Measurements from ENCODE around the gene NCOA7.

Gene NCOA7

DNA sequence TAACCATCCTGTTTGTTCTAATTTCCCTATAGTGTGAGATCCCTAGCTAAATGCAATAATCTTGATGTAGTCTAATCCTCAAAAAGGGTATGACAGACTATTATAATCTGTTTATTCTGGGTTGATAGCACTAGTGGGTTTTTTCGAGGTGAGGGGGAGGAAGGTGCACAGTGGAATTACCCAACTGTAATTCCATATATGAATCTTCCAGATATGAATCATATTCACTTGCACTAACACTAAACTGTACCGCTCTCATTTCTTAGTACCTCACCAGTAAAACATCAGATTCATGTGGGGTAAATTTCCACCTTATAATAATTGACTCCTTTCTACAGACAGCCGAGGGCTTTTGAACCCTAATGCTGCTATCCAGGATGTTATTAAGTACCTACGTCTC lies 16.5 kb downstream of the NCOA7 start:
- no peak overlapping the region for H3K4me3 ChIP-seq (ENCODE audit: low read length)
- no peak for TF ChIP-seq ZNF274 (IDR thresholded peaks at IDR 0.05; ENCODE audit: low read depth, low read length)

DNA sequence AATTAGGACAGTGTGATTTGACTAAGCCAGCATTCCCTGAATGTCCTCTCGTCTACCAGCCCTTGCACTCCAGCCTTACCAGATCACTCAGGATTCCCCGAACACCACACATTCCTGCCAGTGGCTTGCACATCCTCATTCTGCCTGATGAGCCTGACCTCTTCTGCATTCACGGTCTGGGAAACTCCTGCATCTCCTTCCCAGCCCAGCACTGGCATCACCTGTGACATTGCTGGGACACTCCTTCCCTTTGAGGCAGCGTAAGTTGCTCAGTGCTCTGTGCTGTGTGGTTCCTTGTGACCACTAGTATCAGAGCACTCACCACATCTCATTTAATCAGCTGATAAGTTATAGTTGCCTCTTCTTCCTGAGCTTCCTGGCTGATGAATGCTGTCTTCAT lies 17.3 kb downstream of the NCOA7 start:
- no peak overlapping the region for H3K4me3 ChIP-seq (ENCODE audit: low read length)
- no peak for TF ChIP-seq ZNF274 (IDR thresholded peaks at IDR 0.05; ENCODE audit: low read depth, low read length)

DNA sequence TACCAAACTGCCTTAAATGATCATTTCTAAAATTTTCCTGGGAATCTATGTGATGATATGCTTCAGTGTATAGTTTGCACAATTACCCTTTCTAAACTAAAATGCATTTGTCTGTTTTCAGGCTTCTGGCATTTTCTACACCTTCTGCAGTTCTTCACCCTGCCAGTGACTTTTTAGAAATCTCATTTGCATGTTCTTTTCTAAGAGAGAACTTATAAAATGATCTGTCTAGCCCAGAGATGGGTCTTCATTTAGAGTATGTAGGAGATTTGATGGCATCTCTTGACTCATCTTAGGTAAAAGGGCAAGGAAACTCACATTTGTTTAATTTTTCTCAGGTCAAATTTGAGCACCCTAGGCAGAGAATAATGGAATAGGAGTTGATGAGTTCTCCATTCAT lies 17.8 kb downstream of the NCOA7 start:
- TF ChIP-seq ZNF274 (IDR thresholded peaks at IDR 0.05; ENCODE audit: low read depth, low read length): no peak
- no peak overlapping the region for H3K4me3 ChIP-seq (ENCODE audit: low read length)

DNA sequence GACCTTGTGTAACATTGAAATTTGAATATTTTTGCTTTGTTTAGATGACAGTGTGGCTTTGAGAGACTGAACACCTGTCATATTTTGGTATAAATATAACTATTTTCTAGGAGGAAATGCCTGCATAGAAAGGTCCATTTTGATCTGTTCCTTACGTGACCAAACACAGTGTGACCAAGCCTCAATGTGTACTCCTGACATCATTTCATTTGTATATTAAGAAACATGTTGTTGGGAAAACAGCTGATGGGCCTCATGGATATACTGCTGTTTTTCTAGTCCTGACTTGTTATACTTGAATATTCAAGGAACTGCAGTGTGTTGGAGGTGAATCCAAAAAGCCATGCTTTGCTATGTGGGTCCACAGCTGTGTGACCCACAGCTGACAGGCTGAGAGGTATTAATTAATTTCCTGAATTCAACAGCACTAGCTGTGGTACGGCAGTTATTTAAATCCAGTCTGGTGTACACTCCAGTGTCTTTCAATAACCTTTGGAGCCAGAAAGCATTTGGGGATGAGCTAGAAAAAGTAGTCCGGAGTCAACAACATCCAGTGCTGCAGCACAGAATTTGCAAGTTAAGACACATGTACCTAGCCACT lies 18.9 kb downstream of the NCOA7 start:
- no peak for TF ChIP-seq ZNF274 (IDR thresholded peaks at IDR 0.05; ENCODE audit: low read depth, low read length)
- H3K4me3 ChIP-seq (ENCODE audit: low read length): no peak overlapping the region

DNA sequence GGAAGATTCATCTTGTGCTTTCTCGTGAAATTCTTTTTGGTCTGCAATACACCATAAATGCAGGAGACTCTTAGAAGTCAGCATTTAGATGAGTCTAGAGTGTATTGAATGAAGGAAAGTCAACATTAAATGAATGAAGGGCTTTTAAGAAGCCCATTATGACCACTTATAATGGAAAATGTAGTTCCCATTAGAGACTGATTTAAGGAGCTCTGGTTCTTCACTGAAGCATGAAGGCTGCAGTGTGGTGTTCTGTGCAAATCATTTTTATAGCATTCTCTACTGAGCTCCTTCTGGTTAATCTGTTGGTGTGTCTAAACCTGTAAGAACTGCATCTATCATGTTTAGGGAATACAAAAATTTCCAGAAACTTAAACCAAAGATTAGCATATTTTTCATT lies 19.7 kb downstream of the NCOA7 start:
- TF ChIP-seq ZNF274 (IDR thresholded peaks at IDR 0.05; ENCODE audit: low read depth, low read length): no peak

DNA sequence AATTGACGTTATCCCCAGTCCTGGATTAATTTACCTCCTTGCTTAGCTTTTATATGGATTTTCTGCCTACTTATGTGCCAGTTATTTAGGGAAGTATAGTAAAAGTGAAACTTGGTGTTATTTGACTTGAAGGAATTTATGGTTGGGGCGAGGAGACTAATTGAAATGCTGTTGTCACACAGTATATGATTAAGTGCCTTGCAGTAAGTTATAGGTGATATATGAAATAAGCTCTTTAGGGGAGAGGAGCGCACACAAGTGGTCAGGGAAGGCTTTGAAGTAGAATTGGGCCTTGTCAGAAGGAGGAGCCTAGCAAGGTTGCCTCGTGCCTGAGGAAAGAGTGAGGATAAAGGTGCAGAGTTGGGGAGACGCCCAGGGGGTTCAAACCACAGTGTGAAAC lies 20.5 kb downstream of the NCOA7 start:
- no peak overlapping the region for H3K4me3 ChIP-seq (ENCODE audit: low read length)
- TF ChIP-seq ZNF274 (IDR thresholded peaks at IDR 0.05; ENCODE audit: low read depth, low read length): no peak

More for the DNA sequence above, 19.7 kb downstream of the NCOA7 start:
- H3K4me3 ChIP-seq (ENCODE audit: low read length): no peak overlapping the region

DNA sequence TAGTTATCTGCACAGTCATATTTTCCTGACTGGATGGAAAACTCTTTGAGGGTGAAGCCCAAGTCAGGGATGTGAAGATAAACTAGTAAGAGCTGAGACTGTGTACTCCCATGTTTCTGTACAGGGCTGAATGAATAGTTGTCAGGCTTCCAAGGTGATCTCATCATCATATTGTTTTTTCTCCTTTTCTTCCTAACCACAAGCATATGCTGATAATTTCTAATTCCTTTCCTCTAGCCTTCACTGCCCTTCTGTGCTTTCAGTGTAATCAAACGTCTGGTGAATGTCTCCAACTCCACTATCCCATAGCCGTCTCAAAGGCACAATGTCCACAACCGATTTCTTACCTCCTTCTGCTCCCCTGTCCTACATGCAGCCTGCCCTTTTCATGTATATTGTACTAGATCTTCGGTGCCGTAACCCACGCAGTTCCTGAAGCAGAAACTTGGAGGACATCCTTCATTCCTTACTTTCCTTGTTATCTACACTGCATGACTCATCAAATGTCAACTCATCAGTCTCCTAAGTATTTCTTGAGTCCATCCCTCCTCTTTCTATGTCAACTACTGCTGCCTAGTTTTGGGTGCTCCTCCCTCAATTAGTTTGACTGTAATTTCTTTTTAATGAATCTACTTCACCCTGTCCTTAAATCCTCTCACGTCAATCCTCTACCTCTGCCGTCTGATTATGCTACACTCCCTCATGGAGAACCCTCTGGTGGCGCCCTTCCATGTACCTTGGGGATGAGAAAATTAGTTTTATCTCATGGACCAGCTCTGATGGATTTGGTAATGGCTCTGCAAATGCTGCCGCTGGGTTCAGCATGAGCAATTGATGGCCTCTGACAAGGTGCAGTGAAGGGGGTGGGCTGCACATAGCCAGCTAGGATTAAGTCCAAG lies 21.9 kb downstream of the NCOA7 start:
- no peak overlapping the region for H3K4me3 ChIP-seq (ENCODE audit: low read length)
- no peak for TF ChIP-seq ZNF274 (IDR thresholded peaks at IDR 0.05; ENCODE audit: low read depth, low read length)

DNA sequence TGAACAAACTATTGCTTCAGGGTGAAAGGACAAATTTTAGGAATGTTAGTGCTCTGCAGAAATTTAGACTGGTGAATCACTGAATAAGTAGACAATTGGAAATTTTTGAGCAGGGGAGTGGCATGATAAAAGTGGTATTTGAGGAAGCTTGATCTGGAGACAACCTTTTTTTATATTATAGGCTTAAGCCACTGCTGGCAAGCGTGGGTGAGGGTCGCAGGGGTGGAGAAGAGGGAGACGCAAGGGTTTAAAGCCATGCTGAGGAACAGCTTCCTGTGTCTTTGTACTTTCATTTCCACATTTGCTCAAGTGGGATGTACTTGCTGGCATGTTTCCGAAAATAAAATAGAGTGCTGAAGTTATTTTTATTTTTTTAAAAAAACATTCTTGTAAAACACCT lies 23.7 kb downstream of the NCOA7 start:
- peak overlapping the region; percentile 48 for H3K4me3 ChIP-seq (ENCODE audit: low read length)
- no peak for TF ChIP-seq ZNF274 (IDR thresholded peaks at IDR 0.05; ENCODE audit: low read depth, low read length)

DNA sequence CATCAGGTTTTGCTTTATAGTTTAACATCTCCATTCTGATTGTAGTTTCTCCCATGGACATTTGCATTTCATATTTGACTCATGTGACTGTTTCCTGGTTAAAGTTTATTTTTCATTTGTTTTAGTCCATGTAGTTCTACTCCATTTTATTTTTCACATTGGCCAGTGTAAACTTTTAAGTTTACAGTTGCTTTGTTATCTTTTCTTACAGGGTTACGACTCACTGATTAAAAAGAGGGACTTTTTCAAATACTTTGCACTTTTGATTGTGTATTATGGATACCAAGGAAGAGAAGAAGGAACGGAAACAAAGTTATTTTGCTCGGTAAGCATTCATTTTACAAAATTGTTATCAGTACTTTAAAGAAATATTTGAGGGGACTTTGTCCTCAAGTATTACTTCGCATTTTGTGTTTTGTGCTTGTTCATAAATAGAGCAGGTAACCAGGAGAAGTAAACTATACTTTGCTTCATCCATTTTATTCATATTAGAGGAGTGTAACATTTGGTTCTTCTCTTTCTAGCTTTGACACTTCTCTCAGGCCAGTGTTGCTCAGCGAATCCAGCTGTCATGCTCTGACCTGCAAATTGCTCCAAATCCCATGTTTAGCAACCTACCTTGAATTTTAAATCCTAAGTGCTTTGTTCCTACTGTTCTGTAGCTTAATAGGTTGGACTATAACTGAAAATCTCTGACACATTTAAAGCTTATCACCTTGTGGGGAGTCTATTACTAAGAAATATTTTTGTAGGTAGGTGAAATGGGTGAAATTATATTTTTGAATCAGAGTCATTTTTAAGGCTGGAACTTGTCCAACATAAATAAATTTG lies 24.5 kb downstream of the NCOA7 start:
- H3K4me3 ChIP-seq (ENCODE audit: low read length): peak overlapping the region; percentile 72
- TF ChIP-seq ZNF274 (IDR thresholded peaks at IDR 0.05; ENCODE audit: low read depth, low read length): no peak

DNA sequence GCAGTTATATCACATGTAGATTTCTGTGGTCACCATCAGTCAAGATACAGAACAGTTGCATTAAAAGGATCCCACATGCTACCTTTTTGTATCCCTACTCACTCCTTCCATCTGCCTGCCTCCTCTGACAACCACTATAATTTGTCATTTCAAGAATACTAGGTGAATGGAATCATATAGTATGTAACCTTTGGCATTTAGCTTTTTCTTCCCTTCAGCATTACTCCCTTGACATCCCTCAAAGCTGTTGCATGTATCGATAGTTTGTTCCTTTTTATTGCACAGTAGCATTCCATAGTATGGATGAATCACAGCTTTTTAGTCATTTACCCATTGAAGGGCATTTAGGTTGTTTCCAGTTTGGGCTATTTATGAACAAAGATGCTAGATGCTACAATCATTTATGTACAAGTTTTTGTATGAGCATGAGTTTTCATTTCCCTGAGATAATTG lies 26.1 kb downstream of the NCOA7 start:
- no peak for TF ChIP-seq ZNF274 (IDR thresholded peaks at IDR 0.05; ENCODE audit: low read depth, low read length)
- no peak overlapping the region; the same call in 1 of the 2 replicates for H3K4me3 ChIP-seq (ENCODE audit: low read length)

DNA sequence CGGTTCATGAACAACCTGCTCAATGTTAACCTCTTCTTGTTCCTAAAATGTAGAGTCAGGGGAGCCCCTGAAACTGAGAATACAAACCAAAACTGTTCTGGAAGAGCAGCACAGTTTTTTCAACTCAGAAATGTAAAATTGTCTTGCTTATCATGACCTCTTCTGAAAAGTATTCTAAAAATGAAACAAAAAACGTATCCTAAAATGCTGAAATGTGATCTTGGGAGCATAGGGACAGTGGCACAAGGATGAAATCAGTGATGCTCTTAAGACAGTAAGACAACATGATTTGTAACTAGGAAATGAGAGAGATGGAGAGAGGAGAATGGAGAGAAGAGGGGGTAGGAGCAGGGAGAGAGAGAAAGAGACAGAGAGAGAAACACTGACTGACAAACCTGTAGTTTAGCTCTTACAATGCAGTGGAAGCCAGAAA lies 27.5 kb downstream of the NCOA7 start:
- H3K4me3 ChIP-seq (ENCODE audit: low read length): peak overlapping the region; percentile 68
- TF ChIP-seq ZNF274 (IDR thresholded peaks at IDR 0.05; ENCODE audit: low read depth, low read length): no peak

DNA sequence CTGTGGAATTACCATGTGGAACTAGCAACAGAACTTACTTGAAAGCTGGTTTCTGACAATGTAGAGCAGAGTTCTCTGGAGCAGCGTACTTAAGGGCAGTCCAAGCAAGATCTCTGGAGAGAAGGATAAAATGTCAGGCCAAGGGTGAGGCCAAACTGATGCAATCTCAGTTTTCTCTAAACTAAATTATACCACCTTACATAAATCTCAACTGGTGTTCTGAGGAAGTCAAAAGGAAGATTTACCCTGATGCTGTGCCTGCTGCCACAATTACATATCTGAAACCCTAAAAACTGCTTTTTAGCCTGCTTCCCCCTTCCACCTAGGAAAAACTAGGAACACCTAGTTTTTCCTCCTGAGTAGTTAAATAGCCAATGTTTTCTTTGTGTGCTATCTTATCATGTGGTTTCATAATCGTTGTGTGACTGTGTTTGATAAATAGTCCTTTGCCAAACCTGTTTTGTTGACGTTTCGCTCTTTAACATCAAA lies 28.1 kb downstream of the NCOA7 start:
- H3K4me3 ChIP-seq (ENCODE audit: low read length): peak overlapping the region; percentile 68

DNA sequence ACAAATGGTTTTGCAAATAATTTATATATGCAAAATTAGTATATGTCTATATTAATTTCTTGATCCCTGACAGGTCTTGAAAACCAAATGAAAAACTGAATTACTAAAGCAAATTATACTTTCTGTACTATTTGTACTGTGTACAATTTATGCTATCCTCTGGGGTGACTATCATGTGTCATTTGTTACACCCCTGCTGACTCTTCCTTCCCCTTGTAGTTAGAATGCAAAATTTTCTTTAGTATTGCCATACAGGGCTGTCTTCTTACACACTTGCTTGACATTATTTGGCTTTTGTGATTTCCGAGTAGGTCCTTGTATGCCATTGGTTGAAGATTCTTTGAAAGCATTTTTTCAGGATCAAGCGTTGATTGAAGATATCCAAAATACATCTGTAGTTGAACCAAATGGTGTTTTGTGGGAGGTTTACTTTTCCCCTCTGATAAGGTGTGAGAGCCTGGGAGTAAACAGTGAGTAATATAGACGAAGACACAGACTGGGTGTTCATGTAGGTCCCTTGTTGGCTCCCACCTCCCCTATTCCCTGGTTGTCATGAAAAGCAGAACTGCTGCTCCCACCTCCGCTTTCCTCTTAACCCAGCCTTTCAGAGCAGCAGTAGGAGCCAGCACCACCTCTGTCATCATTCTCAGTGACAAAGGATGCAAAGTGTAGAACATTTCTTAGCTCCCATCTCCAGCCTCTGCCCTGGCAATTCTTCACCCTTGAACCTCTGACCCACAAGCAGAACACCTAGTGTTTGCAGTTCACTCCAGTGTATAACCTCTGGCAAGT lies 29.0 kb downstream of the NCOA7 start:
- no peak for TF ChIP-seq ZNF274 (IDR thresholded peaks at IDR 0.05; ENCODE audit: low read depth, low read length)
- H3K4me3 ChIP-seq (ENCODE audit: low read length): no peak overlapping the region

More for the DNA sequence above, 28.1 kb downstream of the NCOA7 start:
- no peak for TF ChIP-seq ZNF274 (IDR thresholded peaks at IDR 0.05; ENCODE audit: low read depth, low read length)

Measured in GM08714 (cell line).